WI38 (cell line): ENCODE results near the gene RABL6.
A peak's percentile ranks its signal among the peaks of the same experiment; 100 is the strongest.

Experiments
- H3K4me3 ChIP-seq: 2 replicates; pipeline ENCODE4 v1.5.1; 2011; ENCODE audit warnings: low read depth, mild to moderate bottlenecking, control low read depth, low read length
- TF ChIP-seq, protein P1 (sequence below): IDR thresholded peaks from 2 replicates; pipeline ENCODE4 v1.5.1; 2012; ENCODE audit warnings: low read depth, mild to moderate bottlenecking, control low read depth, low read length

Gene RABL6

DNA sequence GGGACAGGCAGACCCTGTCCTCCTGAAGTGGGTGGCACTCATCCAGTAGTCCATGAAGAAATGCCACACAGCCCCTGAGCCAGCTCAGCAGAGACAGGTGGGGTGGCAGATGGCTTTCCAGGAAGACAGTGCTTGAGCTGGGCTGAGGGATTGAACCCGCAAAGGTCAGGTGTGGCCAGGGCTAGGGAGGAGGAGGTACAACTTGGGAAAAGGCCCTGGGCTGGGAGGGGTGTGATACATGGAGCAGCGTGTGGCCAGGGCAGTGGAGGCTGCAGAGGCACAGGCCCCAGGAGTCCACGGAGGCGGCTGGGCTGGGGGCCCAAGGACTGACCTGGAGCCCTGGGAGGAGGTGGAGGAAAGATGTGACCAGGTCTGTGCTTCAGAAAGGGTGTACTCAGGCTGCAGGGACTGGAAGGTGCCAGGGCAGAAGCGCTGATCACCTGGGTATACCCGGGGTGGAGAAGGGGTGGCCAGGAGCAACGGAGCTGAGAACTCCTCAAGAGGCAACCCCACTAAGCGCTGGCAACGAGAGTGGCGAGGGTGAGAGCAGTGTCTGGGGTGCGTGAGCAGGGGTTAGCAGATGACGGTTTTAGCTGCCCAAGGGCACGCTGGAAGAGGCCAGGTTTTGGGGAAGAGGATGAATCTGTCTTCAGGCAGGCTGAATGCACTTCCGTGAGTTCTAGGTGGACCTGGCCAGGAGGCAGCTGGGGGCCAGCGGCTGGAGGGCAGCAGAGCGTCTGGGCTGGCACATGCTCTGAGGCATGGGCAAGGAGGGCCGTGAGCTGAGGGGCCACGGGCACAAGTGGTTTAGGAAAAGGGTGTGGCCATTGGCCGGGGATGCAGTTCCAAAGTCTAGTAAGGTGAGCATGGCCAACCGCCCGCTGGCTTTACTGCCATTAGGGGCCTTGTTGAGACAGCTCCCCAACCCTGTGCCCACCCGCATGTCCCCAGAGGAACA, 3.9 kb upstream of the RABL6 start:
- TF ChIP-seq, protein P1, sequence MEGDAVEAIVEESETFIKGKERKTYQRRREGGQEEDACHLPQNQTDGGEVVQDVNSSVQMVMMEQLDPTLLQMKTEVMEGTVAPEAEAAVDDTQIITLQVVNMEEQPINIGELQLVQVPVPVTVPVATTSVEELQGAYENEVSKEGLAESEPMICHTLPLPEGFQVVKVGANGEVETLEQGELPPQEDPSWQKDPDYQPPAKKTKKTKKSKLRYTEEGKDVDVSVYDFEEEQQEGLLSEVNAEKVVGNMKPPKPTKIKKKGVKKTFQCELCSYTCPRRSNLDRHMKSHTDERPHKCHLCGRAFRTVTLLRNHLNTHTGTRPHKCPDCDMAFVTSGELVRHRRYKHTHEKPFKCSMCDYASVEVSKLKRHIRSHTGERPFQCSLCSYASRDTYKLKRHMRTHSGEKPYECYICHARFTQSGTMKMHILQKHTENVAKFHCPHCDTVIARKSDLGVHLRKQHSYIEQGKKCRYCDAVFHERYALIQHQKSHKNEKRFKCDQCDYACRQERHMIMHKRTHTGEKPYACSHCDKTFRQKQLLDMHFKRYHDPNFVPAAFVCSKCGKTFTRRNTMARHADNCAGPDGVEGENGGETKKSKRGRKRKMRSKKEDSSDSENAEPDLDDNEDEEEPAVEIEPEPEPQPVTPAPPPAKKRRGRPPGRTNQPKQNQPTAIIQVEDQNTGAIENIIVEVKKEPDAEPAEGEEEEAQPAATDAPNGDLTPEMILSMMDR, result no peak
- H3K4me3 ChIP-seq, result no peak overlapping the region

DNA sequence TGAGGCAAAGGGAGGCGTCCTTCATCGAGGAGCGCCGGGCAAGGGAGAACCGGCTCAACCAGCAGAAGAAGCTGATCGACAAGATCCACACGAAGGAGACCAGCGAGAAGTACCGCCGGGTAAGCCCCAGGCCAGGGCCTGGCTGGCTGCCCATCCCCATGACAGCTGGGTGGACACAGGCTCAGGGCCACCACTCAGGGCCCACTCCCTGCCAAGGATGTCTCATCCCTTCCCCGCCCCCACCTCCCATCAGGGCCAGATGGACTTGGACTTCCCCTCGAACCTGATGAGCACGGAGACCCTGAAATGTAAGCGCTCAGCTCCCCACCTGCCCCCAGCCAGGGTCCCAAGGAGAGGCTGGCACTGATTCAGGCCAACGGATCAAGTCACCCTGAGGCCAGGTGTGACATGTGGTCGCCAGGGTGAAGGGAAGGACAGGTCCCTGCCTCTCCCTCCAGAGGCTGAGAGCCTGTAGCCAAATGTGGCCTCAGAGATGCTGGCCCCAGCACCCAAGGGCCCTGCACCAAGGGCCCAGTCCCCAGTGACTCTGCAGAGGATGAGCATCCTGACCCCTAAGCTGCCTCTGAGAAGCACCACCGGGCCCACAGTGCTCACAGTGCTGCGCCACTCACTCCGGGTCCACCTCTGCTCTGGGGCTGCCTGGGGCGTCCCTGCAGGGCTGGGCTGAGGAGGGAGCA, 3.1 kb upstream of the RABL6 start:
- H3K4me3 ChIP-seq, result no peak overlapping the region
- TF ChIP-seq, protein P1, result no peak

DNA sequence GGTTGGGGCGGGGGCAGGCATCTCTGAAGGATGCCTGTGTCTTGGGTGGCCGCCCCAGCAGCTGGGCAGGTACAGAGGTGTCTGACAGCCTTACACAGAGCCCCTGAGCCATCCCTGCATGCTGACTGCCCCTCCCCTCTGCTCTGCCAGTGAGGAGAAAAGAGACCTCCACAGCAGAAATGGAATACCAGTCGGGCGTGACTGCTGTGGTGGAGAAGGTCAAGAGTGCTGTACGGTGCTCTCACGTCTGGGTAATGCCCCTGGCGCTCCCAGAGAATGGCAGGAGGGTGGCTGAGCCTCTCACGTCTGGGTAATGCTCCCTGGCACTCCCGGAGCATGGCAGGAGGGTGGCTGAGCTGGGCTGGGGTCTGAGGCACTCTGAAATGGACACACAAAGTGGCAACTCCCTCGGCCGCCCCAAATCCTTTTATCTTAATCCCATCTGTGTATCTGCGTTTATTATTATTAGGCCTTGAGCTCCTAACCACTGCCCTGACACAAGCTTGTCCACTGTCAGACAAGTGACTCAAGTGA, 2.5 kb upstream of the RABL6 start:
- H3K4me3 ChIP-seq, result no peak overlapping the region
- TF ChIP-seq, protein P1, result no peak

DNA sequence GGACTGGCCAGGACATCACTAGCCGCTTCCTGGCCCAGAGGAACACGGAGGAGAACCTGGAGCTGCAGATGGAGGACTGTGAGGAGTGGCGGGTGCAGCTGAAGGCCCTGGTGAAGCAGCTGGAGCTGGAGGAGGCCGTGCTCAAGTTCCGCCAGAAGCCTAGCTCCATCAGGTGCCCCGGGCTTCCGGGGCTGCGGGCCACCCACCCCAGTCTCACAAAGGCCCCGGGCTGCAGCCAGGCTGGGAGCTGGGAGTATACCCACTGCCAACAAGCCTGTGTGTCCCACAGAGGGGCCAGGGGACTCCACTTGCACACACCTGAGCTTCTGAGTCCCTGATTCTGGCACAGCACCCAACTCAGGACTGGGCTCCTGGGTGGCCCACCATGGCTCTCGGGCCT, 1.7 kb upstream of the RABL6 start:
- no peak overlapping the region for H3K4me3 ChIP-seq
- TF ChIP-seq, protein P1, result no peak

DNA sequence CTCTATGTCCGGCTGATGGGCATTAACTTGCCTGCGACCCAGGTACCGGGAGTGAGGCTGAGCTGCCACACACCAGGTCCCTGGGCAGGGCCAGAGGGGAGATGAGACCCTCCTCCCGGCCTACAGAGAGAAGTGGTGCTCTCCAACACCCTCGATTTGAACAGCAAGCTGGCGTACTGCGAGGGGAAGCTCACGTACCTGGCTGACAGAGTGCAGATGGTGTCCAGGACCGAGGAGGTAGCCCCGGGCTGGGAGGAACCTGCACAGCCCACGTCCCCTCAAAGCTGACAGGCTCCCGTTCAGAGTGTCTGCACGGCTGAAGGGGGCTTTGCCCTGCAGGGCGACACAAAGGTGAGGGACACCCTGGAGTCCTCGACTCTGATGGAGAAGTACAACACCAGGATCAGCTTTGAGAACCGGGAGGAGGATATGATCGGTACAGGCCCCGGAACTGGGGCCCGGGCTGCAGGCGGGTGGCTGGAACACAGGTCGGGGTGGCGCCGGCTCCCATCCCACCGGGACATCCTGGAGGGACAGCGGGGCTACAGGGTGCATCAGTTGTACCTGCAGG, 1.0 kb upstream of the RABL6 start:
- H3K4me3 ChIP-seq, result peak overlapping the region; percentile 85
- TF ChIP-seq, protein P1, result no peak

DNA sequence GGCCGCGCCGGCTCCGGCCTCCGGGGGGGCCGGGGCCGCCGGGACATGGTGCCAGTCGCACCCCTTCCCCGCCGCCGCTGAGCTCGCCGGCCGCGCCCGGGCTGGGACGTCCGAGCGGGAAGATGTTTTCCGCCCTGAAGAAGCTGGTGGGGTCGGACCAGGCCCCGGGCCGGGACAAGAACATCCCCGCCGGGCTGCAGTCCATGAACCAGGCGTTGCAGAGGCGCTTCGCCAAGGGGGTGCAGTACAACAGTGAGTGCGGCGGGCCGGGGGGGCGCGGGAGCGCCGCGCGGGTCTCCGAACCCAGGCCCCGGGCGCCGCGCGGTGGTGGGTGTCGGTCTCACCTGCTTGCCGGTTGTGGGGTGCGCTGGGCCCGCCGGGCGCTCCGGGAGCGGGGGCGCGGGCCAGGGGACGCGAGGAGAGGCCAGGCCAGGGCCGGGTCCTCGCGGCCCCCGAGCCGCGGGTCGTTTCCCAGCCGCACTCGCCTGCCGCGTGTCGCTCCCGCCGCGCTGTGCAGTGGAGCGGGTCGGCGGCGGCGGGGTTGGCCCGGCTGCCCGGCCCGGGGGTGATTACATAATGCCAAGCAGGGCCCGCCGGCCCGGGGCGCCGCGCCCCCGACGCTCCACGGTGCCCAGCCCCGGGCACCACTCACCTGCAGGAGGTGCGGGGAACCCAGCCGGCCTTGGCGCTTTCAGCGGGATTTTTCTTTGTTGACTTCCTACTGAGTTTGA, 492 bp downstream of the RABL6 start:
- TF ChIP-seq, protein P1, result no peak
- peak overlapping the region; percentile 85 for H3K4me3 ChIP-seq
